Prostate gland (tissue), 2 donors: Measurements from ENCODE around the gene MRPS9. TPM values are rescaled to one million over a fixed set of nuclear protein-coding genes. Genes with fewer than 3 reads are reported as not detected.

Experiments used
- DNase-seq: peaks from one replicate; pipeline ENCODE4 v3.0.0-alpha.2; 2019; ENCODE audit warnings: low spot score
- H3K27ac ChIP-seq, 2 donors: fragments of 200-600 bp; sonication (generic); 2 replicates each; pipeline ENCODE4 v1.5.1; 2017 to 2019
- H3K27me3 ChIP-seq: fragments of 200-600 bp; sonication (generic); replicated peaks from 2 replicates; pipeline ENCODE4 v1.5.1; 2019; ENCODE audit not compliant: insufficient read depth
- H3K36me3 ChIP-seq, 2 donors: fragments of 200-600 bp; sonication (generic); 1 replicate in 1 of 2; 2 replicates in 1 of 2; pipeline versions ENCODE4 v1.5.1 to v1.8.1; 2017 to 2019
- H3K4me1 ChIP-seq: fragments of 200-600 bp; sonication (generic); replicated peaks from 2 replicates; pipeline ENCODE4 v1.5.1; 2019
- H3K4me3 ChIP-seq, 2 donors: fragments of 200-600 bp; sonication (generic); 2 replicates each; pipeline ENCODE4 v1.5.1; 2017 to 2019
- H3K9me3 ChIP-seq: fragments of 200-600 bp; sonication (generic); 2 replicates; pipeline ENCODE4 v1.5.1; 2017
- POLR2A ChIP-seq: fragments of 450-650 bp; IDR thresholded peaks from one replicate; pipeline ENCODE4 v1.6.1; 2016; ENCODE audit warnings: antibody characterized with exemption, mild to moderate bottlenecking
- POLR2AphosphoS5 ChIP-seq: sonication (generic); formaldehyde crosslinking; IDR thresholded peaks from one replicate; pipeline ENCODE4 v1.6.1; 2017; ENCODE audit warnings: antibody characterized with exemption
- WGBS: methylation state at CpG from one replicate; pipeline ENCODE4 v1.1.5; 2018; 5-methylcytosine and 5-hydroxymethylcytosine counted together
- intact Hi-C: fragments of 100-400 bp; cut with DNase I; formaldehyde crosslinking; loops from one replicate; pipeline ENCODE4 v1.14.2; 2022
- total RNA-seq, 2 donors: library from RNA; depleted of rRNA; stranded (reverse); fragments of >200 nt; gene quantifications; one replicate each; pipeline ENCODE4 v1.1.0, GENCODE V29; 2016
- TF ChIP-seq, protein P1 (sequence below), 4 experiments: fragments of 200-600 bp in 2 of 4; fragments of 450-650 bp in 2 of 4; sonication (generic) in 2 of 4; IDR thresholded peaks; 1 replicate in 3 of 4; 2 replicates in 1 of 4; pipeline ENCODE4 v1.5.1; 2016 to 2019; ENCODE audit warnings: antibody characterized with exemption in 4 of 4, mild to moderate bottlenecking in 2 of 4, moderate library complexity in 2 of 4

The MRPS9 gene
- total RNA-seq, 2 donors from 2014 or later, result 18.1 to 24.9 TPM

GRCh38 chr2:105055613-105056012 is 17.7 kb downstream of the MRPS9 start:
- whole genome bisulfite sequencing, result 66% methylated on average over 2 of the region's 2 CpGs
- H3K4me1 ChIP-seq, result no peaks in the 10 kb centered on the region

DNA sequence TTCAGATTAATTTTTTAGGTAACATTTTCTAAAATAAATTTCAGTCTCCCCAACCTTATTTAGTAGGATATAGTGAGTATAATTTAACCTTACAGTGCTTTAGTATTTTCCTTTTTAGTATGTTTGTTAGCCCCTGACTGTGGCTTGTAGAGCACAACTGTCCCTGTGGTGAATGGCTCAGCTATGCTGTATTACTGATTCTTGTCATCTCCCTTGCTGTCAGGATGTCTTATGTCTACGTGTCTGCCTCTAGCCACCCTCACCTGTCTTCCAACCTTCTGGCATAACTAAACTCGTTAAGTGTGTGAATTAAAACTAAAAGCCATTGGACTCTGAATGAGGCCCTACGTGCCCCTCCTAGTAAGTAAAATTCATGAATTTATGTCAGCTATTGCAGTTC is 18.4 kb downstream of the MRPS9 start:
- H3K4me1 ChIP-seq, result no peaks in the 10 kb centered on the region
- no peak overlapping the region for H3K27ac ChIP-seq
- TF ChIP-seq POLR2AphosphoS5 (no peak), POLR2A (no peak)
- DNase-seq, result no peak
- H3K9me3 ChIP-seq, result no peaks in the 10 kb centered on the region
- intact Hi-C loops, result no loop called here
- no peak overlapping the region for H3K4me3 ChIP-seq
- no peaks in the 10 kb centered on the region for H3K36me3 ChIP-seq
- WGBS, result 81% methylated on average over 3 of the region's 3 CpGs
- H3K27me3 ChIP-seq, result no peaks in the 10 kb centered on the region

More at GRCh38 chr2:105055613-105056012, 17.7 kb downstream of the MRPS9 start:
- no peak for DNase-seq
- Histone ChIP-seq H3K27ac (no peak overlapping the region), H3K36me3 (no peaks in the 10 kb centered on the region), H3K4me3 (no peak overlapping the region), H3K27me3 (no peaks in the 10 kb centered on the region), H3K9me3 (no peaks in the 10 kb centered on the region)
- intact Hi-C loops, result no loop called here
- TF ChIP-seq, protein P1, sequence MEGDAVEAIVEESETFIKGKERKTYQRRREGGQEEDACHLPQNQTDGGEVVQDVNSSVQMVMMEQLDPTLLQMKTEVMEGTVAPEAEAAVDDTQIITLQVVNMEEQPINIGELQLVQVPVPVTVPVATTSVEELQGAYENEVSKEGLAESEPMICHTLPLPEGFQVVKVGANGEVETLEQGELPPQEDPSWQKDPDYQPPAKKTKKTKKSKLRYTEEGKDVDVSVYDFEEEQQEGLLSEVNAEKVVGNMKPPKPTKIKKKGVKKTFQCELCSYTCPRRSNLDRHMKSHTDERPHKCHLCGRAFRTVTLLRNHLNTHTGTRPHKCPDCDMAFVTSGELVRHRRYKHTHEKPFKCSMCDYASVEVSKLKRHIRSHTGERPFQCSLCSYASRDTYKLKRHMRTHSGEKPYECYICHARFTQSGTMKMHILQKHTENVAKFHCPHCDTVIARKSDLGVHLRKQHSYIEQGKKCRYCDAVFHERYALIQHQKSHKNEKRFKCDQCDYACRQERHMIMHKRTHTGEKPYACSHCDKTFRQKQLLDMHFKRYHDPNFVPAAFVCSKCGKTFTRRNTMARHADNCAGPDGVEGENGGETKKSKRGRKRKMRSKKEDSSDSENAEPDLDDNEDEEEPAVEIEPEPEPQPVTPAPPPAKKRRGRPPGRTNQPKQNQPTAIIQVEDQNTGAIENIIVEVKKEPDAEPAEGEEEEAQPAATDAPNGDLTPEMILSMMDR (IDR thresholded peaks at IDR 0.05), result no peak
- TF ChIP-seq POLR2AphosphoS5, result no peak

DNA sequence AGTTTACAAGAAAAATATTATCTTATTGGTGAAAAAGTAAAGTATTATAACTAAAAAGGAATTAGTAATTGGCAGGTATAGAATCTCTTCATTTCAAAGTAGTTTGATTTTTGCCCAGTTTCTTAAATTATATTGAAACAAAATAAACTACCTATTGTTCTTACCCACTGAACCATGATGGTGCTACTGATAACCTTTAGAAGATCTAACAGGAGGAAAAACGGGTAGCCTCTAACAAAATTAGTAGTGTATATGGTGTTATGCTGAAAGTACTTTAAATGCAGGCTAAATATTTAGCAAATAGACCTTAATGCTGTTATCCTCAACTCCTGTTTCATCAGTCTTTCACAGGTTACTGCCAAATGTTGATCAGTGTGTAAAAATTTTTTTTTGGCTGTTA is 19.1 kb downstream of the MRPS9 start:
- Histone ChIP-seq H3K9me3 (no peaks in the 10 kb centered on the region), H3K4me3 (no peak overlapping the region), H3K27ac (no peak overlapping the region), H3K4me1 (no peaks in the 10 kb centered on the region), H3K27me3 (no peaks in the 10 kb centered on the region), H3K36me3 (no peaks in the 10 kb centered on the region)
- intact Hi-C loops, result no loop called here
- TF ChIP-seq, protein P1 (IDR thresholded peaks at IDR 0.05), result no peak
- TF ChIP-seq POLR2A, result no peak
- no peak for TF ChIP-seq POLR2AphosphoS5
- 44% methylated on average over 1 of the region's 1 CpG for WGBS
- no peak for DNase-seq

GRCh38 chr2:105061560-105061959 is 23.7 kb downstream of the MRPS9 start:
- H3K27ac ChIP-seq, result no peak overlapping the region
- H3K36me3 ChIP-seq, result no peaks in the 10 kb centered on the region
- DNase-seq, result no peak
- H3K4me1 ChIP-seq, result no peaks in the 10 kb centered on the region
- H3K27me3 ChIP-seq, result no peaks in the 10 kb centered on the region
- no peak for TF ChIP-seq POLR2AphosphoS5
- TF ChIP-seq POLR2A, result no peak
- TF ChIP-seq, protein P1 (IDR thresholded peaks at IDR 0.05), result no peak
- no peaks in the 10 kb centered on the region for H3K9me3 ChIP-seq
- 93% methylated on average over 3 of the region's 3 CpGs for WGBS
- H3K4me3 ChIP-seq, result no peak overlapping the region
- intact Hi-C loops, result no loop called here

- H3K9me3 ChIP-seq, result no peaks in the 10 kb centered on the region
- intact Hi-C loops, result no loop called here
- H3K36me3 ChIP-seq, result no peaks in the 10 kb centered on the region
- 91% methylated on average over 5 of the region's 5 CpGs for WGBS
- H3K4me1 ChIP-seq, result no peaks in the 10 kb centered on the region
- H3K4me3 ChIP-seq, result no peak overlapping the region
- no peak overlapping the region for H3K27ac ChIP-seq
- H3K27me3 ChIP-seq, result no peaks in the 10 kb centered on the region
- DNase-seq, result no peak
- TF ChIP-seq POLR2A, result no peak
- TF ChIP-seq, protein P1 (IDR thresholded peaks at IDR 0.05), result no peak
- no peak for TF ChIP-seq POLR2AphosphoS5
Observed at GRCh38 chr2:105062158-105062557, 24.3 kb downstream of the MRPS9 start.
